PFSK-1 (cell line): ENCODE results near the gene SFRP4.

Experiments used
- FOXP2 ChIP-seq: optimal IDR thresholded peaks from 2 replicates; pipeline ENCODE3; 2011; ENCODE audit warnings: borderline replicate concordance, control low read depth, inconsistent platforms; ENCODE audit not compliant: insufficient read depth; ENCODE audit errors: extremely low read length, extremely low read depth
- POLR2AphosphoS5 ChIP-seq: IDR thresholded peaks from 2 replicates; pipeline ENCODE4 v1.6.1; 2012; ENCODE audit warnings: low read depth, mild to moderate bottlenecking, control low read depth, low read length, moderate library complexity
- REST ChIP-seq, 2 experiments: IDR thresholded peaks; 2 replicates each; pipeline versions ENCODE4 v1.6.1 to v1.8.0; 2011 to 2012; ENCODE audit warnings: low read depth in 2 of 2, low read length in 2 of 2, control low read depth in 1 of 2, inconsistent platforms in 1 of 2, mild to moderate bottlenecking in 1 of 2, moderate library complexity in 1 of 2; ENCODE audit not compliant: insufficient read depth in 1 of 2
- SIN3A ChIP-seq: IDR thresholded peaks from 2 replicates; pipeline ENCODE4 v1.6.1; 2012; ENCODE audit warnings: mild to moderate bottlenecking, low read length, moderate library complexity, borderline replicate concordance; ENCODE audit not compliant: insufficient read depth
- TAF1 ChIP-seq: IDR thresholded peaks from 2 replicates; pipeline ENCODE4 v1.6.1; 2012; ENCODE audit warnings: low read length, control low read depth, borderline replicate concordance; ENCODE audit not compliant: insufficient read depth

The SFRP4 gene

GRCh38 chr7:37915438-37915837 lies 1.2 kb downstream of the SFRP4 start:
- TF ChIP-seq REST (IDR thresholded peaks at IDR 0.05; ENCODE audit: insufficient read depth in 1 of 2, low read depth in 2 of 2, low read length in 2 of 2): no peak
- TF ChIP-seq SIN3A: no peak
- no peak for TF ChIP-seq TAF1
- no peak for TF ChIP-seq FOXP2
- no peak for TF ChIP-seq POLR2AphosphoS5

GRCh38 chr7:37912756-37913155 lies 3.9 kb downstream of the SFRP4 start:
- TF ChIP-seq FOXP2 (no peak), TAF1 (no peak)

GRCh38 chr7:37908221-37908788 lies 8.3 kb downstream of the SFRP4 start:
- no peak for TF ChIP-seq POLR2AphosphoS5
- TF ChIP-seq SIN3A: no peak
- no peak for TF ChIP-seq REST (IDR thresholded peaks at IDR 0.05; ENCODE audit: insufficient read depth in 1 of 2, low read depth in 2 of 2, low read length in 2 of 2)
- TF ChIP-seq FOXP2: no peak
- TF ChIP-seq TAF1: no peak

GRCh38 chr7:37901890-37902524 lies 14.6 kb downstream of the SFRP4 start:
- TF ChIP-seq SIN3A (no peak), POLR2AphosphoS5 (no peak), TAF1 (no peak), REST (IDR thresholded peaks at IDR 0.05; ENCODE audit: insufficient read depth in 1 of 2, low read depth in 2 of 2, low read length in 2 of 2) (no peak), FOXP2 (no peak)

GRCh38 chr7:37901236-37901827 lies 15.3 kb downstream of the SFRP4 start:
- TF ChIP-seq SIN3A (no peak), FOXP2 (no peak), TAF1 (no peak), REST (IDR thresholded peaks at IDR 0.05; ENCODE audit: insufficient read depth in 1 of 2, low read depth in 2 of 2, low read length in 2 of 2) (no peak), POLR2AphosphoS5 (no peak)
